ENCODE data around the gene GLI2.

The GLI2 gene

GRCh38 chr2:120735746-120736170 lies at the start of gene GLI2:
Gene GLI2 (plus strand): TSS chr2:120735868. CDS start chr2:120797321, 61,453 bp downstream.
- H3K27ac Mint-ChIP-seq: no peak within 1 kb of the TSS
- DNase-seq (ENCODE audit: low spot score in 2 of 2) (no peak), ATAC-seq (peak; percentile 51)
- H3K4me3 Mint-ChIP-seq: peak within 1 kb of the TSS; percentile 13
- no peaks in the 10 kb centered on the region for H3K9me3 Mint-ChIP-seq
- H3K36me3 Mint-ChIP-seq: no peaks in the 10 kb centered on the region
- peaks cover 9% of the 10 kb centered on the region for H3K4me1 Mint-ChIP-seq

DNA sequence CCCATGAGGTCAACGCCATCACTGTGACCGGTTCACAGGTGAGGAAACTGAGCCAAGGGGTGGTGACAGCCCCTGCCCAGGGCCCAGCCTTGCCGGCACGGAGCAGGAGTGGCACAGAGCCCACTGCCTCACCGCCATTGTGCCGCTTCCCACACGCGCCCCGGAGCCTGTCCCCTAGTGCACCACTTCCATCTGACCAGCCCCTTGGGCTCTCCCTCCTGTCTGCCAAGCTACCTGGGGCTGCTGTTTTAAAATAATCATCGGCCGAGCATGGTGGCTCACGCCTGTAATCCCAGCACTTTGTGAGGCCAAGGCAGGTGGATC lies 49.7 kb upstream of the GLI2 start:
- Mint-ChIP-seq H3K27ac (no peak overlapping the region), H3K4me3 (no peak overlapping the region), H3K36me3 (no peaks in the 10 kb centered on the region), H3K4me1 (no peaks in the 10 kb centered on the region), H3K9me3 (no peaks in the 10 kb centered on the region)
- ATAC-seq: no peak
- DNase-seq (ENCODE audit: low spot score in 2 of 2): no peak

DNA sequence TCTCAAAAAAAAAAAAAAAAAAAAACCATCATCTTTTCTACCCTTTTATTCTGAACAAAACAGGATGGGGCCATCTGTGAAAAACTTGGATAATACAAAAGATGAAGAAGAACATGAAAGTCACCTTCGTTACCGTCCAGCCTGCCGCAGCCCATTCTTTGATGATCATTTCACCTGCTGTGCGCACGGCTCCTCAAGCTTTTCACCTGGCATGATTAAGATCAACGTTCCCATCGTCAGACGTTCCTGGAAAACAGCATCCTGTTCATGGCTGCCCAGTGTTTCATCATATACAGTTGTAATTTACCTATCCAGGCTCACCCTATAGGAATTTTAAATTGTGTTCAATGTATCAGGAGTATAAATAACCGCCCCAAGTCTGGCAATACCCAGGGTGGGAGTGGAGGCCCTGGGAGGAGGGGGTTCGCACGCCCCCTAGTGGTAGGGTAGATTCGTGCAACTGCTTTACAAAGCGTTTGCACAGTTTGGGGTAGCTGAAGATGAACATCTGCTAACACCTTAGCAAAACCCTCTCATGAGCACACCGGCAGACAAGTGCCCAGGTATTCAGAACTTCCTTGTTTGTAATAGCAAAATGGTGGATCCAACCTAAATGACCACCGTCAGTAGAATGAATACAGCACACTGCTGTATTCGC lies 49.0 kb upstream of the GLI2 start:
- Mint-ChIP-seq H3K27ac (no peak overlapping the region), H3K4me3 (no peak overlapping the region), H3K36me3 (no peaks in the 10 kb centered on the region), H3K4me1 (no peaks in the 10 kb centered on the region), H3K9me3 (no peaks in the 10 kb centered on the region)
- DNase-seq (ENCODE audit: low spot score in 2 of 2) (no peak), ATAC-seq (no peak)

GRCh38 chr2:120687210-120687609 lies 48.5 kb upstream of the GLI2 start:
- Mint-ChIP-seq H3K9me3 (no peaks in the 10 kb centered on the region), H3K4me3 (no peak overlapping the region), H3K27ac (no peak overlapping the region), H3K36me3 (no peaks in the 10 kb centered on the region), H3K4me1 (no peaks in the 10 kb centered on the region)
- DNase-seq (ENCODE audit: low spot score in 2 of 2): no peak
- no peak for ATAC-seq

DNA sequence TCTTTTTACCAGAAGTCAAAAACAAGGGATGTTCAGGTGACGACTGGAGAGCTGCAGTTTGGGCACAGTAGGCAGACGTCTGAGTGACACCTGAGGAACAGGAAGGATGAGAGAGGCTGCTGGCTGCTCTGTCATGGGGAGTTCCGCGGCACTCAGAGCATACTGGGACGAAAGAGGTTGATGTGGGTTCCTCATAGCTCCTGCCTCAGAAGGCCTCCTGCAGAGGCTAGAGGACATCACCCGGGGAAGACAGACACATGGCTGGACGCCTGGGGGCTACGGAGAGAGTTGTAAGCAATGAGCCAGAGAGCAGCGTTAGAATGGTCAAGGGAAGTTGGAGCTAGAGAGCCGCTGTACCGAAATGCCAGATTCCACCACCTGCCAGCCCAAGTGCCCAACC lies 45.1 kb upstream of the GLI2 start:
- H3K9me3 Mint-ChIP-seq: no peaks in the 10 kb centered on the region
- no peaks in the 10 kb centered on the region for H3K4me1 Mint-ChIP-seq
- DNase-seq (ENCODE audit: low spot score in 2 of 2) (no peak), ATAC-seq (no peak)
- H3K27ac Mint-ChIP-seq: no peak overlapping the region
- no peak overlapping the region for H3K4me3 Mint-ChIP-seq
- H3K36me3 Mint-ChIP-seq: no peaks in the 10 kb centered on the region

DNA sequence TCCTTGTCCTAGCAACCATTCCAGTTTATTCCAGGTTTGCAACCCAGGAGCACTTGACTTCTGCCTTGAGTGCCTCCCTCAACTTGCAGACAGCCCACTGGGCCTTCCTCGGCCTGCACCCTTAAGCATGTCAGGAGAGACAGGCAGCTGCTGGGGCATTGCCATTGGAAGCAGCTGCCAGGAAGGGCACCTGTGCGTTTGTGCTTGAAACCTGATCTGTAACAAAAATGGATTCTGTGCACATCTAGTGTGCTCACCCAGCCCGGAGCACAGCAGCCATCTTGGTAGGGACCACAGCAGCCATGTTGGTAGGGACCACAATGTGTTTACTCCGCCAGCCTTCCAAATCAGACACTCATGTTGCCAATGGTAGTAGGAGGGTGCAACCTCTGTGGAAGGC lies 44.3 kb upstream of the GLI2 start:
- Mint-ChIP-seq H3K36me3 (no peaks in the 10 kb centered on the region), H3K27ac (no peak overlapping the region), H3K9me3 (no peaks in the 10 kb centered on the region), H3K4me3 (no peak overlapping the region), H3K4me1 (no peaks in the 10 kb centered on the region)
- no peak for DNase-seq (ENCODE audit: low spot score in 2 of 2)
- no peak for ATAC-seq

GRCh38 chr2:120692691-120693090 lies 43.0 kb upstream of the GLI2 start:
- H3K36me3 Mint-ChIP-seq: no peaks in the 10 kb centered on the region
- no peaks in the 10 kb centered on the region for H3K4me1 Mint-ChIP-seq

GRCh38 chr2:120693121-120693520 lies 42.5 kb upstream of the GLI2 start:
- no peak overlapping the region for H3K27ac Mint-ChIP-seq
- DNase-seq (ENCODE audit: low spot score in 2 of 2) (no peak), ATAC-seq (no peak)
- no peak overlapping the region for H3K4me3 Mint-ChIP-seq
- no peaks in the 10 kb centered on the region for H3K4me1 Mint-ChIP-seq
- H3K36me3 Mint-ChIP-seq: no peaks in the 10 kb centered on the region
- H3K9me3 Mint-ChIP-seq: no peaks in the 10 kb centered on the region

More at GRCh38 chr2:120692691-120693090, 43.0 kb upstream of the GLI2 start:
- DNase-seq (ENCODE audit: low spot score in 2 of 2): no peak
- no peak overlapping the region for H3K27ac Mint-ChIP-seq
- ATAC-seq: no peak
- no peaks in the 10 kb centered on the region for H3K9me3 Mint-ChIP-seq
- no peak overlapping the region for H3K4me3 Mint-ChIP-seq

- no peak for ATAC-seq
- Mint-ChIP-seq H3K27ac (no peak overlapping the region), H3K4me3 (no peak overlapping the region), H3K4me1 (no peaks in the 10 kb centered on the region), H3K9me3 (no peaks in the 10 kb centered on the region), H3K36me3 (no peaks in the 10 kb centered on the region)
- no peak for DNase-seq (ENCODE audit: low spot score in 2 of 2)
Measured at GRCh38 chr2:120694034-120694433, 41.6 kb upstream of the GLI2 start.

DNA sequence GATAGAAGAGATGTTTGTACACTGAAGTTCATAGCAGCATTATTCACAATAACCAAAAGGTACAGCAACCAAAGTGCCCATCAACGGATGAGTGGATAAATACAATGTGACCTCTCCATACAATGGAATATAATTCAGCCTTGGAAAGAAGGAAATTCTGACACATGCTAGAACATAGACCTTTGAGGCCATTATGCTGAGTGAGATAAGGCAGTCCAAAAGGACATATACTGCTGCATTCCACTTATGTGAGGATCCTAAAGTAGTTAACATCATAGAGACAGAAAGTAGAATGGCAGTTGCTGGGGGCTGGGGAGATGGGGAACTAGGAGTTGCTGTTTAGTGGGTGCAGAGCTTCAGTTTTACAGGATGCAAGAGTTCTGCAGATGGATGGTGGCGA lies 38.2 kb upstream of the GLI2 start:
- ATAC-seq (no peak), DNase-seq (ENCODE audit: low spot score in 2 of 2) (no peak)
- Mint-ChIP-seq H3K4me3 (no peak overlapping the region), H3K27ac (no peak overlapping the region), H3K36me3 (no peaks in the 10 kb centered on the region), H3K4me1 (no peaks in the 10 kb centered on the region), H3K9me3 (no peaks in the 10 kb centered on the region)

GRCh38 chr2:120699292-120699691 lies 36.4 kb upstream of the GLI2 start:
- H3K4me1 Mint-ChIP-seq: no peaks in the 10 kb centered on the region
- H3K36me3 Mint-ChIP-seq: no peaks in the 10 kb centered on the region
- H3K9me3 Mint-ChIP-seq: no peaks in the 10 kb centered on the region
- ATAC-seq (no peak), DNase-seq (ENCODE audit: low spot score in 2 of 2) (no peak)
- no peak overlapping the region for H3K27ac Mint-ChIP-seq
- H3K4me3 Mint-ChIP-seq: no peak overlapping the region

GRCh38 chr2:120700659-120701058 lies 35.0 kb upstream of the GLI2 start:
- Mint-ChIP-seq H3K9me3 (no peaks in the 10 kb centered on the region), H3K4me3 (no peak overlapping the region), H3K4me1 (no peaks in the 10 kb centered on the region), H3K27ac (no peak overlapping the region), H3K36me3 (no peaks in the 10 kb centered on the region)
- ATAC-seq: no peak
- no peak for DNase-seq (ENCODE audit: low spot score in 2 of 2)

DNA sequence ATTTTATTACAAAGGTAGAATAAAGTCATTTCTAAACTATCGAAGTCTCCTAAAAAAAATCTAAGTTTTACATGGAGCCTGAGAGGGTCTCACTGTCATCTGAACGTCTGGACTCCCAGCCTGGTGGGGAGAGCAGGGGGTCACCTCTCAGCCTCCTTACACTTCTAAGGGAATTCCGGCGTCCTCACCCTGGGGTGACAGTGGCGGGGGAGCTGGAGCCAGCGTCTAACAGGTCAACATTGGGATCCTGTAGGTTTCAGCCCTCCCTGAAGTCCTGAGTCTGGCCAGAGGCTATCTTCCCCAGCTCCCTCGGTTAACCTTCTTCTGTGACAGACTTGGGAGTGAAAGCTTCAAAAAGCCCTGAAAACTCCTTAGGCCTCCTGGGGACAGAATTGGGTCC lies 34.6 kb upstream of the GLI2 start:
- H3K4me3 Mint-ChIP-seq: no peak overlapping the region
- H3K4me1 Mint-ChIP-seq: no peaks in the 10 kb centered on the region
- DNase-seq (ENCODE audit: low spot score in 2 of 2) (no peak), ATAC-seq (no peak)
- no peaks in the 10 kb centered on the region for H3K36me3 Mint-ChIP-seq
- H3K9me3 Mint-ChIP-seq: no peaks in the 10 kb centered on the region
- H3K27ac Mint-ChIP-seq: no peak overlapping the region

DNA sequence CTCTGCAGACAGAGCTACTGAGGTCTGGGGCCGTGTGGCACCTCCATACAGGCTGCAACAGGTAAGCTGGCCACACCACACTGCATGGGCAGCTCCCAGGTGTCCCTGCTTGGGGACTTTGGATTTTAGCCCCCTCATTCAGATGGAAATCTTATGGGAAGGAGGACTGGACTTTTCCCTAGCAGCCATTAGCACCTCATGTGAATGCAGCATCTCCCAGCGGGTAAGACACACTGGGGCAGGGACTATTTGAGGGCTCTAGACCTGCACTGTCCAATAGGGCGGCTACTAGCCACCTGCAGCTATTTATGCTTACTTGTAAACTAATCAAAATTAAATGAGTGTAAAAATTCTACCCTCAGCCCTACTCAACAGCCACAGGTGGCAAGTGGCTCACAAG lies 34.2 kb upstream of the GLI2 start:
- Mint-ChIP-seq H3K4me3 (no peak overlapping the region), H3K4me1 (no peaks in the 10 kb centered on the region), H3K9me3 (no peaks in the 10 kb centered on the region), H3K36me3 (no peaks in the 10 kb centered on the region), H3K27ac (no peak overlapping the region)
- ATAC-seq (no peak), DNase-seq (ENCODE audit: low spot score in 2 of 2) (no peak)

DNA sequence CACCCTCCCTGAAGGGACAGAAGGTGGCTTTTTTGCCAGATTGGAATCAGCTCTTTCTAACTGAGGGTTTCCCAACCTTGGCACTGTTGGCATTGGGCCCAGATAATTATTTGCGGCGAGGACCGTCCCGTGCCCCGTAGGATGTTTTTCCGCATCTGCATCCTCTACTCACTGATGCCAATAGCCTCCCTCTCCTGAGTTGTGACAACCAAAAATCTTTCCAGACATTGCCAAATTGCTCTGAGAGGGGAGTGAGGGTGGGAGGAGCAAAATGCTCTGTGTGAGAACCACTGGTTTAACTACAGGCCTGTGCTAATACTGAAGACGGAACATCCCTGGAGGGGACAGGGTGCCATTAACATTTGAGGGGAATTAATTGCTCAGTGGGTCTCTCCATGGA lies 33.6 kb upstream of the GLI2 start:
- Mint-ChIP-seq H3K27ac (no peak overlapping the region), H3K4me1 (no peaks in the 10 kb centered on the region), H3K36me3 (no peaks in the 10 kb centered on the region), H3K4me3 (no peak overlapping the region), H3K9me3 (no peaks in the 10 kb centered on the region)
- DNase-seq (ENCODE audit: low spot score in 2 of 2) (no peak), ATAC-seq (no peak)

GRCh38 chr2:120702801-120703200 lies 32.9 kb upstream of the GLI2 start:
- no peak overlapping the region for H3K4me3 Mint-ChIP-seq
- ATAC-seq: no peak
- DNase-seq (ENCODE audit: low spot score in 2 of 2): no peak
- no peaks in the 10 kb centered on the region for H3K4me1 Mint-ChIP-seq
- H3K9me3 Mint-ChIP-seq: no peaks in the 10 kb centered on the region
- no peaks in the 10 kb centered on the region for H3K36me3 Mint-ChIP-seq
- no peak overlapping the region for H3K27ac Mint-ChIP-seq

Data from stimulated activated effector memory CD8-positive, alpha-beta T cell treated with anti-CD3 and anti-CD28 coated beads, Interleukin-12 subunit alpha, Interleukin-12 subunit beta, amount 100 ng/mL, for 72 hours (primary cell).